ENCODE results near the gene CRNKL1.

GRCh38 chr20:20075032-20075431 lies 22.8 kb upstream of the CRNKL1 start:
- no peak for TF ChIP-seq CTCF (IDR thresholded peaks at IDR 0.05)
- no peak for TF ChIP-seq POLR2A (IDR thresholded peaks at IDR 0.05)
- no peak for TF ChIP-seq POLR2AphosphoS5 (IDR thresholded peaks at IDR 0.05)

All from prostate gland (tissue), 2 donors.